G401.6 (cell line): ENCODE results near the gene CHMP4A.
"Not testable (repeated sequence)": the region's sequence is repeated elsewhere in the genome, so short reads cannot be mapped to it uniquely, and the experiment has no call there.

Experiments used
- FAIRE-seq: peaks from 2 replicates; lab custom pipeline; 2012; peaks lifted over from hg19 to GRCh38; lab: Jason Lieb, UNC

Gene CHMP4A

DNA sequence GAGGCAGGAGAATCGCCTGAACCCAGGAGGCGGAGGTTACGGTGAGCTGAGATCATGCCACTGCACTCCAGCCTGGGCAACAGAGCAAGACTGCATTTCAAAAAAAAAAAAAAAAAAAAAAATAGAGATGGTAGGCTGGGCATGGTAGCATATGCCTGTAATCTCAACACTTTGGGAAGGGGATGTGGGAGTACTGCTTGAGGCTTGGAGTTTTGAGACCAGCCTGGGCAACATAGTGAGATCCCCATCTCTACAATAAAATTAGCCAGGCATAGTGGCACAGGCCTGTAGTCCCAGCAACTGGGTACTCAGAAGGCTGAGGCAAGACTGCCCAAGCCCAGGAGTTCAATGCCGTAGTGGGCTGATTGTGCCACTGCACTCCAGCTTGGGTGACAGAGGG lies 9.7 kb upstream of the CHMP4A start:
- not testable (repeated sequence) for FAIRE-seq

DNA sequence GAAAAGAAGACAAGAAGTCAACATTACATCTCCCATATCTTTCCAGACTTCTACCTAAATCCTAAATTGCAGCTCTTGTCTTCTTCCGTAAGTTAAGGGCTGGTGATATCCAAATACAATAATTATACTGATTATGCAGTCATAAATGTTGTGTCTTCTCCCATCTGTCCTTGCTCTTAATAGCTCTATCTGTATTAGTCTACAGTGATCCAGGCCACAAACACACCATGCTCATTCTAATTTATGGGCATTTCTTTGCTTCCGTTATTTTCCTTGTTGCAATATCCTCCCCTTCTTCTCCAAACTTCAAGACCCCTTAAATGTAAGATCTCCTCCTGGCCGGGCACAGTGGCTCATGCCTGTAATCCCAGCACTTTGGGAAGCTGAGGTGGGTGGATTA lies 6.2 kb upstream of the CHMP4A start:
- FAIRE-seq = no peak

DNA sequence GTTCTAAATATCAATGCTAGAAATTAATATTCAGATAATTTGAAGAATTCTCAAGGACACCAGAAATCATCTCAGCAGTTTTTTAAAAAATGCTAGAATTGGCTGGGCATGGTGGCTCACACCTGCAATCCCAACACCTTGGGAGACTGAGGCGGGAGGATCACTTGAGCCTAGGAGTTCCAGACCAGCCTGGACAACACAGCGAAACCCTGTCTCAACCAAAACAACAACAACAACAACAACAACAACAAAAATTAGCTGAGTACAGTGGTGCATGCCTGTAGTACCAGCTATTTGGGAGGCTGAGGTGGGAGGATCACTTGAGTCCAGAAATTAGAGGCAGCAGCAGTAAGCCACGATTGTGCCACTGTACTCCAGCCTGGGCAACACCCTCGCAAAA lies 5.8 kb upstream of the CHMP4A start:
- FAIRE-seq = no peak

DNA sequence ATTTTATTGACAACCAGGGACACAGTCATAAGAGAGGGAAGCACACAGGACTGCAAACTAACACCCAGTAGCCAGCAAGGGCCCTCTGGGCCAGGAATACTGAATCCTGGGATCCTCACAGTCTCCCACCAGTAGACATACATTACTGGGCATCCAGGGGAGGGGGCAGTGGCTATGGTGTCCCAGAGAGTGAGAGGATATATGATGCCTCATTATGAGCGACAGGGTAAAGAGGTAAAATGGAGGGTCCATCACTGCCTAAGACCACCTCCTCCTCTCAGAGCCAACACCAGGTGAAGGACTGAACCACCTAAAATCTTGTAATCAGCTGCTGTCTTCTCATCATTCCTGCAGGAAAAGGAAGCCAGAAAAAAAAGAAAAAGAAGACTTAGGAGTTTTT lies 3.6 kb upstream of the CHMP4A start:
- not testable (repeated sequence) for FAIRE-seq

DNA sequence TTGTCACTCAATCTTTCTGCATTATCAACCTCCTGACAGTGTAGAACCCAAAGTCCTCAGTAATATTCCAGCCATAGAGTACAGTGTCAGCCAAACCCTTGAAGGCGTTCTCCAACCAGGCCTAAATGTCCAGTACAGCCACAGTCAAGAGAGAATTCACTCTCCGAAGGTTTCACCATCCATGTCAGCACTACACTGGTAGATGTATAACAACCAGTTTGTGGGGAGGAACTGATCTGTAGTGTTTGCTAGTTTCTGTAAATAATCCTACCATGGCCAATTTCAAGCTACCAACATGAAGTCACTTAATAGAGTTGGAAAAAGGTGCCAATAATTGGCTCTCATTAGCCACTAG lies 3.0 kb upstream of the CHMP4A start:
- FAIRE-seq = no peak

DNA sequence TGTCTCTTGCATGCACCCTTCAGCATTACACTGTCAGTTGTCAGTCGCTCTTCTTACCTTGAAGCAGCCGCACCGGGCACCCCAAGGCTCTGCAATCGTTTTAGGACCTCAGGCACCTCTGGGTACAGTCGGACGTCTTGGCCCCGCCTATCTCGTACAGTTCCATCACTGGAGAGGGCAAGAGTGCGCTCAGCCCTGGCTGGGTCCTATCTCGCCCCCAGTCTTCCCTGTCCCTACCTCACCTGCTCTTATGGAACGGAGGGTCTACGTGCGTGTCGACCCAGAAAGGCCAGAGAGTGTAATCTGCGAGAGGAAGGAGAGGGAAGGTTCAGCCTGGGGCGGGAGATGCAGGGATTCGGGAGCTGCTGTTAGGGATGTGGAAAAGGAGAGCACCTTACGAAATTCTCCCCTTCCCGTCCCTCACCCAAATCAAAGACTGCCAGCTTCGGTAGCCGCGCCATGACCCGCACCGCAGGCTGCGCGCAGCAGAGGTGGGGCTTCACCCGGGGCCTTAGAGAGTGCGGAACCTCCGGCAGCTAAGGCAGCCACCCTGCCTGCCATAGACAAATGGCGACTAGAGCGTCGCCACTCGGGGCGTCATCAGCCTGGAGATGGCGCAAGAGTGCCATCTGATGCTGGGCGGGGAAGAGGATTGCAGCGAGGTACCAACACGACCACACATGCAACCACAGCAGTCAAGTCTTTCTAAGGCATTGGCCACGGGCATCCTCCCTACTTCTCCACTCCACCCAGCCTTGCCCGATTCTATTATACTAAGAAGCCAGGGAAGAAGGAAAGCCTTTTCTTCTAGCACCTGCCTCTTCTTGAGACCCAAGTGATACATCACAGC lies 2.4 kb upstream of the CHMP4A start, which contains the start of gene MDP1:
Gene MDP1 (minus strand): TSS at position 572 of the 850 bp plus-strand sequence. CDS start 111 bp downstream, at position 461.
- FAIRE-seq = peak; percentile 60

DNA sequence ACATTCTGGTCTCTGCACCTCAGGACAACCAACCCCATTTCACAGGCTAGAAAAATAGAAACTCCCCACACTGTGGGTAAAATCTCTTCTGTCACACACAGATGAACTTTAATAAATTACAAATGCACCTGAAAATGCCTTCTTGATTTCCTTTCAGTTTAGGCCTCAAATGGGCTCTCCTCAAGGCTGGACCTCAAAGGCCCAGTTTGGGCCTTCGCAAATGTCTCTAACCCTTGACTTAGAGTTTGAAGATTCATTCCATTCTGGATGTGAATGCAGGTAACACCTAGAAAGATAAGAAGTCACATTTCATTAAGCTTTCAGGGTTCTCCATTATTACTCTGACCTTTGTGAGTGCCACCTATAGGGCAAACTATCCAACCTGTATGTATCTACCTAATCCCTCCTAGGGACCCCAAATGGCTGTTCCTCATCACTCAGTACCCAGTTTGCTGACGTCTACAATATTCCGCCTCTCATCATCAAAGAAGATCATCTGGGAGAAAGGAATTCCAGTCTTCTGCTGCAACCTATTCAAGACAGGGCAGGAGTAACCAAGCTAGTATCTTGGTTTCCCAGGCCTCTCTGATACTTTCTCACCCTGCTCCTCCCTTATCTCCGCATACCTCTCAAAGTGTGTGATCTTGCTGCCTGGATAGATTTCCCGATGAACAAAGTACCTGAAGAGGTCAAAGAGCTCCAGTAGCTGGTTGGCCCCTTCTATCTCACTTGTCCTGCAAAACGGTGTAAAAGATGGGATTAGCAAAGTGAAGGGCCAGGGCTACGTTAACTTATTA lies 776 bp upstream of the CHMP4A start:
- FAIRE-seq = no peak

DNA sequence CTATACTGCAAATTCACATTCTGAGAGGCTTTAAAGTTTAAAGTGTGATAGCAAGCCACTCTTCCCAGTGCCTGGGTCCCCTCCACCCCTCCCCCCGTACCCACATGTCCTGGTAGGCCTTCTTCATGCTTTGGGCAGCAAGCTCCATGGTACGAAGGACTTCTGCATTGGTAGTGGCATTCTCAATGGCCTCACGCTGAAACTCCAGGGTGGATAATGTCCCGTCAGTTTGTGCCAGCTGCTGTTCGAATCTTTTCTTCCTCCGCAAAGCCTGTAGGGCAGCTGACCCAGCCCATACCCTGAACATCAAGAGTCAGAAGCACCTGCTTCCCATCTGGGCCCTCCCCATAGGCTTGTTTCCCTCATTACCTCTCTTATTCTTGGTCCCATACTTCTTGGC lies 2.0 kb downstream of the CHMP4A start:
- FAIRE-seq = no peak

DNA sequence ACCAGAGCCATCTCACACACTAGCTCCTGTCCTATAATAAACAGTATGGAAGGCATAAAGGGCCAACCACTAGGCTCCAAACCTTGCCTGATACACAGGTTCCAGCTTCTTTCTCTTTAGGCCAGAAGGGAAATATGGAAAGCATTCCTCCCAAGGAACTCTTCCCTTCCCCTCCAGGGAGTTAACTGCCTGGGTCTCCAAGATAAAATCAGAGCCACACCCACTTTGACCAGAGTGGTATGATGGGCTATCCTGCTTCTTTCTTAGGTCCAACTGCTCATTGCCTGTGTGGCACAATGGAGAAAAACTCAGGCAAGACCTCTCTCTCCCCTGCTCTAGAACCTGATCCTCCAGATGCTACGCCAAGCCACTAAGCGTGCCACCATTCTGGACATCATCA lies 5.7 kb downstream of the CHMP4A start:
- no peak for FAIRE-seq

DNA sequence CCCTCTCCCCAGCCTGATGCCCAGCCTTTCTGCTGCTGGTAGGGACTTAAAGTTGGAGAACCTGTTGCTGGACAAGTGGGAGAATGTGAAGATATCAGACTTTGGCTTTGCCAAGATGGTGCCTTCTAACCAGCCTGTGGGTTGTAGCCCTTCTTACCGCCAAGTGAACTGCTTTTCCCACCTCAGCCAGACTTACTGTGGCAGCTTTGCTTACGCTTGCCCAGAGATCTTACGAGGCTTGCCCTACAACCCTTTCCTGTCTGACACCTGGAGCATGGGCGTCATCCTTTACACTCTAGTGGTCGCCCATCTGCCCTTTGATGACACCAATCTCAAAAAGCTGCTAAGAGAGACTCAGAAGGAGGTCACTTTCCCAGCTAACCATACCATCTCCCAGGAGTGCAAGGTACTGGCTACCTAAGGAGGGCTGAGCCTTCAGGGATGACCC lies 6.2 kb downstream of the CHMP4A start:
- FAIRE-seq = no peak

DNA sequence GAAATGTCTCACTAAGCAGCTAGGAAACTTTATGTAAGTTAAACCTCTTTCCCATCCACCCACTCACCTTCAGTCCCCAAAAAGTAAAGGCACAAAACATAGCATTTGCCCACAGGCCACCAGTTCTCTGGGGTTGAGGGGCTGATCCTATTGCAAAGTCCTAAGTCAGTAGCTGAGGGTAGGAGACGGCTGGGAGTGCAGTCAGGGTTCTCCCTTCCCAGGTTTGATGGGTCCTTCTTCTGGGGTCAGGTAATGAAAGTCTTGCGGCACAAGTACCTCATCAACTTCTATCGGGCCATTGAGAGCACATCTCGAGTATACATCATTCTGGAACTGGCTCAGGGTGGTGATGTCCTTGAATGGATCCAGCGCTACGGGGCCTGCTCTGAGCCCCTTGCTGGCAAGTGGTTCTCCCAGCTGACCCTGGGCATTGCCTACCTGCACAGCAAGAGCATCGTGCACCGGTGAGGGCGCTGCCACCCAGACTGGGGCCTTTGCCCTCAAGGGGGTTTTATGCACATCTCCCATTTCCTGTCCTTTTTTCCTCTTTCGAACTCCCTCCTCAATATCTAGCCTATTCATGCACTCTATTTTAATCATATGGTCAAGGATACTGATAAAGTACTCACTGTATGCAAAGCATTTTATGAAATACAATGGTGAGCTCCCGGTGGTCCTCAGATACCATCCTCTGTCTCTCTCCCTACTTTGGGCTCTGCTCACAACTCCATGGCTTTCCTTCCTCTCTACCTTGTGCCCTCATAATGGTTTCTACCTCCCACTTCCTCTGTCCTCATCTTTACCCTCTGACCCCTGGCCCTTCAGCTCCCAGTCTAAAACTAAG lies 6.8 kb downstream of the CHMP4A start:
- FAIRE-seq = no peak

DNA sequence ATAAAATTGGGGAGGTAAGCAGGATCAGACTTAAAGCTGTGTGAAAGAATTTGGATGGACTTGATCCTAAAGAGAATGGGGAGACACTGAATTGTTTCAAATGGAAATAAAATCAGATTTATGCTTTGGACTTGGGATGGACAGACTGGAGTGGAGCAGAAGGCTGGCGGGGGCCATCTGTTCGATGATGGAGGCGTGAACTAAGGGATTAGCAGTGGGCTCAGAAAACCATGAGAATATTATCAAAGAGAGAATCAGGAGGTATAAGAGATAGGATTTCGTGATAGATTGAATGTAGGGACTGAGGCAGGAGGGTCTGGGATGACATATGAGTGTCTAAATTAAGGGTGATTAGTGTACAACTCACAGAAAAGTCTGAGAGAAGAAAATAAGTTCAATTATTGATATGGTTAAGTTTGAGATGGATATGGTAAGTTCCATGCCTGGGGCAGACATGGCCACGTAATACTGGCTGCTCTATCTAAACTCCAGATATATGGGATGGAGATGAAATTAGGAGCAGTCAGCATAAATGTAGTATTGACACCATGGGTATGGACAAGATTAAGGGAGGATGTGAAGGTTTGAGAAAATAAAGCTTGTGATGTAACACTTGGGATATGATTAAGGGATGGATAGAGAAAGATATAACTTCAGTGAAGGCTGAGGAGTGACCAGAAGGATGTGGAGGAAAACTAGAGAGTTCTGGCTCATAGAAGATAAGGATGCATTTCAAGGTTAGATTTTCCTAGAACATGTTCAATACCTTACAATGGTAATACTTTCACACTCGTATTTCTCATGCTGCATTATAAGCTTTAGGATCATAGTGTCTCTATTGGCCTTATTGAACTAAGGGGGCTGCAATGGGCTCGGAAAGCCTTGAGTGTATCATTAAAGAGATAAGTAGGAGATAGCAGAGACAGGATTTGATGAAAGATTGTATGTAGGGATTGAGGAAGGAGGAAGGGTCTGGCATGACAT lies 8.8 kb downstream of the CHMP4A start:
- no peak for FAIRE-seq

DNA sequence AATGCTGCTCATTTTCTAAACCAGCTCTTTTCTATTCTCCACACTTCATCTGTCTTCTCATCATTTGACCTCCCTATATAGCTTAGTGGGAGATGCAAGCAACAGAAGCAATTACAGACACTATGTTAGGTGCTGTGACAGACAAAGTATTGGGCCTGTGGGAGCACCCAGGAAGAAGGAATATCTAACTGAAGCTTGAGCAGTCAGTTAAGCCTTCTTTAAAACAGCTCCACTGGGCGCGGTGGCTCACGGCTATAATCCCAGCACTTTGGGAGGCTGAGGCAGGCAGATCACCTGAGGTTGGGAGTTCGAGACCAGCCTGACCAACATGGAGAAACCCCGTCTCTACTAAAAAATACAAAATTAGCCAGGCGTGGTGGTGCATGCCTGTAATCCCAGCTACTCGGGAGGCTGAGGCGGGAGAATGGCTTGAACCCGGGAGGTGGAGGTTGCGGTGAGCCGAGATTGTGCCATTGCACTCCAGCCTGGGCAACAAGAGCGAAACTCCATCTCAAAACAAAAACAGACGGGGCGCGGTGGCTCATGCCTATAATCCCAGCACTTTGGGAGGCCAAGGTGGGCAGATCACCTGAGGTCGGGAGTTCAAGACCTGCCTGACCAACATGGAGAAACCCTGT lies 9.9 kb downstream of the CHMP4A start:
- not testable (repeated sequence) for FAIRE-seq

DNA sequence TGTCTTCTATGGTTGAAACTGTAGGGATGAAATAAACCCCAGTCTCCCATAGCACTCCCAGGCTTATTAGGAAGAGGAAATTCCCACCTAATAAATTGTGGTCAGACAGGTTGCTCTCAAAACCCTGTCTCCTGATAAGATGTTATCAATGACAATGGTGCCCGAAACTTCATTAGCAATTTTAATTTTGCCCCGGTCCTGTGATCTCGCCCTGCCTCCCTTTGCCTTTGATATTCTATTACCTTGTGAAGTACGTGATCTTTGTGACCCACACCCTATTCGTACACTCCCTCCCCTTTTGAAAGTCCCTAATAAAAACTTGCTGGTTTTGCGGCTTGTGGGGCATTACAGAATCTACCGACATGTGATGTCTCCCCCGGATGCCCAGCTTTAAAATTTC lies 10.8 kb downstream of the CHMP4A start:
- not testable (repeated sequence) for FAIRE-seq

DNA sequence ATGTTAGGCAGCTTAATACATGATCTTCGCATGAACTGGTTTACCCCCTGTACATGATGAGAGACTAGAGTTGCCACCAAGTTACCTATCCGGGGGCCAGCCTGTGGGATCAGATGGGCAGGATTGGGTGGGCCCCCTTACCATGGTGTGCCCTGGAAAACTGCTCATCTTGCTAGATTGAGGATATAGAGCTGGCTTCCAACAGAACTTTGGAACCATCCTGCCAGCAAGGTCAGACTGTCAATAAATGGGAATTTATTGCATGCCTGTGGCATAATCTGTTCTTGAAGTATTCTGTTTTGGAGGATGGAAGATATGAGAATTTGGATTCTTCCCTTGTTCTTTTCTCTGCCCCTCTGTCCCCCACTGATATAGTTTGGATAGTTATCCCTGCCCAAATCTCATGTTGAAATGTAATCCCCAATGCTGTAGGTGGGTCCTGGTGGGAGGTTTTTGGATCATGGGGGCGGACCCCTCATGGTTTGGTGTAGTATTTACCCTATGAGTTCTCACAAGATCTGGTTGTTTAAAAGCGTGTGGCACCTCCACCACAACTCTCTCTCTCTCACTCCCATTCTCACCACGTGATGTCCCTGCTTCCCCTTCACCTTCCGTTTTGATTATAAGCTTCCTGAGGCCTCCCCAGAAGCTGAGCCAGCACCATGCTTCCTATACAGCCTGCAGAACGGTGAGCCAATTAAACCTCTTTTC lies 14.3 kb downstream of the CHMP4A start:
- FAIRE-seq = no peak

DNA sequence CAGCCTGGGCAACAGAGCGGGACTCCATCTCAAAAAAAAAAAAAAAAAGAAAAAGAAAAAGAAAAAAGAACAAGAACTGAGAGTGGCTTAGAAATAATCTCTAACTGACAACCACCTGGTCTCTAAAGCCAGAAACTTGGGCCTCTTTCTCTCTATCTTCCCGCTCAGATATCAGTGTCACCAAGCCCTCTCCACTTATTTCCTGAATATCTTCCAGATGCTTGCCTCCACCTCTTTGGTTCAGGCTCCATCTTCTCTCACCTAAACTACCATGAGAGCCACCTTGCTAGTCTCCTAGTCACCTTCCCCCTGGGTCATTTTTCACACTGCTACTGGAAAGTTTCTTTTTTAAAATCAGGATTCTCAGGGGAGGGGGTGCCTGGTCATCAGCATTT lies 16.2 kb downstream of the CHMP4A start:
- no peak for FAIRE-seq

DNA sequence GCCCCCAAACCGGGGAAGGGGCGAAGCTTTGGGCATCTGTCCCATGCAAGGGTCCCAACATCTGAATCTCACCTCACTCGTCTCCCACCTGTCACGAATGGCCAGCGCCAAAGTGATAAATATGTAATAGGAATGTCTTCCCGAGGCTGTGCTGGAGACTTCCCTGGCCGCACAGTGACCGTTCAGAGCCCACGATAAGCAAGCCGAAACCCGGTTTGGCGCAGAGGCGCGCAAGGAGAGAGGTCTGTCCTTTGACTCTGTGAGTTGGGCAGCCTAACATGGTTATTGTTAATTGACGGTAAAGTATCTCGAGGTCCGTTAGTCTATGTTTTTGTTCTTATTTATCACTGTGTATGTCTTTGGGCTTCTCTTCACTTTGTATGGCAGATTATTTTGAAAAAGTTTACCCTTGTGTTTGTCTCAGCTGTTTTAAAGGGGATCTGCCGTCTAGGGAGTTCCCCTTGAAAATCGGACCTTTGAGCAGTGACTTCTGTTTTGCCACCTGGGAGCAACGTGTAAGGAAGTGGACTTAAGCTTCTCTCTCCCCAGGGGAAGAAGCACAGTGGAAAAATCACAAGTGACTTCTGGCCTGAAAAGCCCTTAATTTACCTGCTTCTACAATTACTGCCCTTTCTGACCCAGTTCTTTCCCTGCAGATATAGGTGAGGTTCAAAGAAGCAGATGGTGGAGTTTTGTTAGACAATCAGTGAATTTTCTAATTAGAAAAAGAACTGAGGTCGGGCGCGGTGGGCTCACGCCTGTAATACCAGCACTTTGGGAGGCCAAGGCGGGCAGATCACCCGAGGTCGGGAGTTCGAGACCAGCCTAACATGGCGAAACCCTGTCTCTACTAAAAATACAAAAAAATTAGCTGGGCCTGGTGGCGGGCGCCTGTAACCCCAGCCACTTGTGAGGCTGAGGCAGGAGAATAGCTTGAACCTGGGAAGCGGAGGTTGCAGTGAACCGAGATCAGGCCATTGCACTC lies 16.9 kb downstream of the CHMP4A start:
- no peak for FAIRE-seq

DNA sequence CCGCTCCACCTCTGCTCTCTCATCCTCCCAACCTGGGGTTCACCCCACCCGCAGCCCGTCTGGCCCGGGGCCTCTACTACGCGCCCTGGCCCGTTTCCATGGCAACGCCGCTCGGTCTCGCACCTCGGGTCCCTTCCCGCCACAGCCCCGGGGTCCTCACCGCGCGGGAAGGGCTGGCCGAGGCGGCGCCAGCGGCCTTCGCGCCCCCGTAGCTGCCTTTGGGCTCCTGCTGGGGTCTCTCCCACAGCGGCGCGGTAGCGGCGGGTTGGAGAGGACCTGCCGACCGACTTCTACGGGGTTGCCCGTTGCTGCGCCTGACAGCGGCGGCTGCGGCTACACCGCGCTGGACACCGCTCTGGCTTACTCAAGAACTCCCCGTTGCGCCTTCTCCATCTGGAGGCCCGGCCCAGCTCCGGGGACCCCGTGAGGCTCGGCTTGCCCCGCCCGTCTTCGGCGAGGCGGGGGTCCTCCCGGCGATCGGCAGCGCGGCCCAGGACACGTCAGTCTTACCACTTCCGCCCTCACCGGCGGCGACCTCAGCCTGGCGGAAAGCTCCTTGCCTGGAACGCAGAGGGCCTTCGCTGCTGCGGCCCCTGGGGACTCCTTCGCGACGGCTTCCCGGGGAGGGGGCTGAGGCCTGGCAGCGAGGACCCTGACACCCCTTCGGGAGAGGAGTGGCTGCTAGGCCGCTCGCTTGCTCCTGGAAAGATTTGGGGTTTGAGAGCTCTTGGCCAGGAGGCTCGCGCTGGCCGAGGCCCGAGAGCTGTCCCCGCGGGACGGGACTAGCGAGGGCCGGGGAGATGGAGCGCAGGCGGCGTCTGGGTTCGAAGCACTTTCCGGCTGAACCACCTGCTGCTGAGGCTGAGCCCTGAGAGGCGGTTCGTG lies 17.9 kb downstream of the CHMP4A start, which contains the start of gene TM9SF1:
Gene TM9SF1 (minus strand): TSS at position 256 of the 885 bp plus-strand sequence. CDS start 422 bp downstream, outside the sequence.
- FAIRE-seq = no peak
